K562 (cell line): ENCODE data around the gene PBX2. TPM values are rescaled to one million over a fixed set of nuclear protein-coding genes. Genes with fewer than 3 reads are reported as not detected.

Experiments used
- BCOR ChIP-seq: fragments of 450-650 bp; IDR thresholded peaks from 2 replicates; pipeline ENCODE4 v1.6.1; 2016
- CEBPG ChIP-seq, 3 experiments: fragments of 200-800 bp in 1 of 3; sonication (Bioruptor generic) in 1 of 3; sonication (generic) in 1 of 3; formaldehyde crosslinking in 1 of 3; IDR thresholded peaks in 2 of 3; conservative IDR thresholded peaks in 1 of 3; 2 replicates each; pipeline versions ENCODE4 v1.6.1 to v1.8.0; 2016 to 2022; ENCODE audit warnings: missing compliant biosample characterization in 2 of 3, missing genetic modification characterization in 2 of 3, mild to moderate bottlenecking in 1 of 3, missing genetic modification reagents in 1 of 3
- HDAC6 ChIP-seq: IDR thresholded peaks from 2 replicates; pipeline ENCODE4 v1.6.1; 2012; ENCODE audit warnings: low read depth, mild to moderate bottlenecking, control low read depth, inconsistent platforms, low read length, moderate library complexity
- MAFG ChIP-seq: fragments of 450-650 bp; conservative IDR thresholded peaks from 2 replicates; pipeline ENCODE4 v1.6.1; 2016; ENCODE audit warnings: missing genetic modification characterization, missing compliant biosample characterization
- TRIM25 ChIP-seq: fragments of 450-650 bp; IDR thresholded peaks from 2 replicates; pipeline ENCODE4 v1.7.0; 2016; ENCODE audit warnings: borderline replicate concordance
- U2AF2 ChIP-seq: fragments of 200-400 bp; formaldehyde crosslinking; optimal IDR thresholded peaks from 2 replicates; pipeline ENCODE3; 2017; ENCODE audit warnings: low read depth, mild to moderate bottlenecking, low read length
- YY1 ChIP-seq, 3 experiments: IDR thresholded peaks; 2 replicates each; pipeline ENCODE4 v1.6.1; 2011; ENCODE audit warnings: low read length in 2 of 3, mild to moderate bottlenecking in 2 of 3, moderate library complexity in 2 of 3, borderline replicate concordance in 1 of 3, control low read depth in 1 of 3, low read depth in 1 of 3; ENCODE audit not compliant: insufficient read depth in 3 of 3, insufficient replicate concordance in 2 of 3, control insufficient read depth in 1 of 3, insufficient read length in 1 of 3; ENCODE audit errors: extremely low read depth in 1 of 3
- polyA plus RNA-seq, 8 experiments: library from polyadenylated mRNA; depleted of rRNA in 4 of 8; stranded (reverse) in 5 of 8; unstranded in 3 of 8; fragments of >200 nt; fragmentation: Nextera tagmentation in 2 of 8; fragmentation: Illumina TruSeq in 1 of 8; extraction: Ambion mirVana in 2 of 8; extraction: Trizol in 1 of 8; gene quantifications; 2 replicates each; pipeline versions ENCODE4 v1.2.1 to v1.2.3, GENCODE V29; 2011 to 2014; ENCODE audit warnings: inconsistent platforms in 1 of 8, missing spikeins in 1 of 8
- total RNA-seq, 7 experiments: library from RNA; depleted of rRNA in 6 of 7; stranded (reverse); fragments of >200 nt in 6 of 7; fragmentation: Illumina TruSeq in 2 of 7; extraction: Trizol in 2 of 7; gene quantifications; 2 replicates each; pipeline versions ENCODE4 v1.2.1 to v1.2.3, GENCODE V29; 2011 to 2021; ENCODE audit warnings: low replicate concordance in 1 of 7
- TF ChIP-seq, protein P1 (sequence below): fragments of 450-650 bp; IDR thresholded peaks from 2 replicates; pipeline ENCODE4 v1.6.1; 2017; ENCODE audit warnings: antibody characterized with exemption, mild to moderate bottlenecking
- TF ChIP-seq, protein P2 (sequence below), 2 experiments: fragments of 450-650 bp; IDR thresholded peaks; 2 replicates each; pipeline ENCODE4 v1.6.1; 2016; ENCODE audit warnings: mild to moderate bottlenecking in 2 of 2, borderline replicate concordance in 1 of 2, low read depth in 1 of 2, moderate library complexity in 1 of 2

PBX2 gene
- total and polyA plus RNA-seq, 9 of the 15 experiments (the other 6 are each of a cell fraction or from before 2014, with no cell fraction given): 1.9 to 134 (median 62.5) TPM

GRCh38 chr6:32178547-32179440, 11.2 kb downstream of the PBX2 start (continued):
- TF ChIP-seq TRIM25: 0 out of 2 replicates have a peak, but pooled peaks have one; percentile 69
- TF ChIP-seq BCOR: no peak
- TF ChIP-seq, protein P1, sequence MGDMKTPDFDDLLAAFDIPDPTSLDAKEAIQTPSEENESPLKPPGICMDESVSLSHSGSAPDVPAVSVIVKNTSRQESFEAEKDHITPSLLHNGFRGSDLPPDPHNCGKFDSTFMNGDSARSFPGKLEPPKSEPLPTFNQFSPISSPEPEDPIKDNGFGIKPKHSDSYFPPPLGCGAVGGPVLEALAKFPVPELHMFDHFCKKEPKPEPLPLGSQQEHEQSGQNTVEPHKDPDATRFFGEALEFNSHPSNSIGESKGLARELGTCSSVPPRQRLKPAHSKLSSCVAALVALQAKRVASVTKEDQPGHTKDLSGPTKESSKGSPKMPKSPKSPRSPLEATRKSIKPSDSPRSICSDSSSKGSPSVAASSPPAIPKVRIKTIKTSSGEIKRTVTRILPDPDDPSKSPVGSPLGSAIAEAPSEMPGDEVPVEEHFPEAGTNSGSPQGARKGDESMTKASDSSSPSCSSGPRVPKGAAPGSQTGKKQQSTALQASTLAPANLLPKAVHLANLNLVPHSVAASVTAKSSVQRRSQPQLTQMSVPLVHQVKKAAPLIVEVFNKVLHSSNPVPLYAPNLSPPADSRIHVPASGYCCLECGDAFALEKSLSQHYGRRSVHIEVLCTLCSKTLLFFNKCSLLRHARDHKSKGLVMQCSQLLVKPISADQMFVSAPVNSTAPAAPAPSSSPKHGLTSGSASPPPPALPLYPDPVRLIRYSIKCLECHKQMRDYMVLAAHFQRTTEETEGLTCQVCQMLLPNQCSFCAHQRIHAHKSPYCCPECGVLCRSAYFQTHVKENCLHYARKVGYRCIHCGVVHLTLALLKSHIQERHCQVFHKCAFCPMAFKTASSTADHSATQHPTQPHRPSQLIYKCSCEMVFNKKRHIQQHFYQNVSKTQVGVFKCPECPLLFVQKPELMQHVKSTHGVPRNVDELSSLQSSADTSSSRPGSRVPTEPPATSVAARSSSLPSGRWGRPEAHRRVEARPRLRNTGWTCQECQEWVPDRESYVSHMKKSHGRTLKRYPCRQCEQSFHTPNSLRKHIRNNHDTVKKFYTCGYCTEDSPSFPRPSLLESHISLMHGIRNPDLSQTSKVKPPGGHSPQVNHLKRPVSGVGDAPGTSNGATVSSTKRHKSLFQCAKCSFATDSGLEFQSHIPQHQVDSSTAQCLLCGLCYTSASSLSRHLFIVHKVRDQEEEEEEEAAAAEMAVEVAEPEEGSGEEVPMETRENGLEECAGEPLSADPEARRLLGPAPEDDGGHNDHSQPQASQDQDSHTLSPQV: no peak
- no peak for TF ChIP-seq CEBPG (CRISPR knock-in tag; IDR thresholded peaks at IDR 0.05)
- TF ChIP-seq CEBPG (tag; conservative IDR thresholded peaks at IDR 0.05 in 1 of 2, IDR thresholded peaks at IDR 0.05 in 1 of 2): no peak
- no peak for TF ChIP-seq MAFG (tag)
- no peak for TF ChIP-seq HDAC6
- TF ChIP-seq U2AF2: no peak
- TF ChIP-seq YY1 (IDR thresholded peaks at IDR 0.05; ENCODE audit: borderline replicate concordance in 1 of 3, control insufficient read depth in 1 of 3, extremely low read depth in 1 of 3, insufficient read depth in 3 of 3, insufficient read length in 1 of 3, insufficient replicate concordance in 2 of 3, low read depth in 1 of 3, low read length in 2 of 3): peak in 1 of 3 experiments; percentile 16
- TF ChIP-seq, protein P2, sequence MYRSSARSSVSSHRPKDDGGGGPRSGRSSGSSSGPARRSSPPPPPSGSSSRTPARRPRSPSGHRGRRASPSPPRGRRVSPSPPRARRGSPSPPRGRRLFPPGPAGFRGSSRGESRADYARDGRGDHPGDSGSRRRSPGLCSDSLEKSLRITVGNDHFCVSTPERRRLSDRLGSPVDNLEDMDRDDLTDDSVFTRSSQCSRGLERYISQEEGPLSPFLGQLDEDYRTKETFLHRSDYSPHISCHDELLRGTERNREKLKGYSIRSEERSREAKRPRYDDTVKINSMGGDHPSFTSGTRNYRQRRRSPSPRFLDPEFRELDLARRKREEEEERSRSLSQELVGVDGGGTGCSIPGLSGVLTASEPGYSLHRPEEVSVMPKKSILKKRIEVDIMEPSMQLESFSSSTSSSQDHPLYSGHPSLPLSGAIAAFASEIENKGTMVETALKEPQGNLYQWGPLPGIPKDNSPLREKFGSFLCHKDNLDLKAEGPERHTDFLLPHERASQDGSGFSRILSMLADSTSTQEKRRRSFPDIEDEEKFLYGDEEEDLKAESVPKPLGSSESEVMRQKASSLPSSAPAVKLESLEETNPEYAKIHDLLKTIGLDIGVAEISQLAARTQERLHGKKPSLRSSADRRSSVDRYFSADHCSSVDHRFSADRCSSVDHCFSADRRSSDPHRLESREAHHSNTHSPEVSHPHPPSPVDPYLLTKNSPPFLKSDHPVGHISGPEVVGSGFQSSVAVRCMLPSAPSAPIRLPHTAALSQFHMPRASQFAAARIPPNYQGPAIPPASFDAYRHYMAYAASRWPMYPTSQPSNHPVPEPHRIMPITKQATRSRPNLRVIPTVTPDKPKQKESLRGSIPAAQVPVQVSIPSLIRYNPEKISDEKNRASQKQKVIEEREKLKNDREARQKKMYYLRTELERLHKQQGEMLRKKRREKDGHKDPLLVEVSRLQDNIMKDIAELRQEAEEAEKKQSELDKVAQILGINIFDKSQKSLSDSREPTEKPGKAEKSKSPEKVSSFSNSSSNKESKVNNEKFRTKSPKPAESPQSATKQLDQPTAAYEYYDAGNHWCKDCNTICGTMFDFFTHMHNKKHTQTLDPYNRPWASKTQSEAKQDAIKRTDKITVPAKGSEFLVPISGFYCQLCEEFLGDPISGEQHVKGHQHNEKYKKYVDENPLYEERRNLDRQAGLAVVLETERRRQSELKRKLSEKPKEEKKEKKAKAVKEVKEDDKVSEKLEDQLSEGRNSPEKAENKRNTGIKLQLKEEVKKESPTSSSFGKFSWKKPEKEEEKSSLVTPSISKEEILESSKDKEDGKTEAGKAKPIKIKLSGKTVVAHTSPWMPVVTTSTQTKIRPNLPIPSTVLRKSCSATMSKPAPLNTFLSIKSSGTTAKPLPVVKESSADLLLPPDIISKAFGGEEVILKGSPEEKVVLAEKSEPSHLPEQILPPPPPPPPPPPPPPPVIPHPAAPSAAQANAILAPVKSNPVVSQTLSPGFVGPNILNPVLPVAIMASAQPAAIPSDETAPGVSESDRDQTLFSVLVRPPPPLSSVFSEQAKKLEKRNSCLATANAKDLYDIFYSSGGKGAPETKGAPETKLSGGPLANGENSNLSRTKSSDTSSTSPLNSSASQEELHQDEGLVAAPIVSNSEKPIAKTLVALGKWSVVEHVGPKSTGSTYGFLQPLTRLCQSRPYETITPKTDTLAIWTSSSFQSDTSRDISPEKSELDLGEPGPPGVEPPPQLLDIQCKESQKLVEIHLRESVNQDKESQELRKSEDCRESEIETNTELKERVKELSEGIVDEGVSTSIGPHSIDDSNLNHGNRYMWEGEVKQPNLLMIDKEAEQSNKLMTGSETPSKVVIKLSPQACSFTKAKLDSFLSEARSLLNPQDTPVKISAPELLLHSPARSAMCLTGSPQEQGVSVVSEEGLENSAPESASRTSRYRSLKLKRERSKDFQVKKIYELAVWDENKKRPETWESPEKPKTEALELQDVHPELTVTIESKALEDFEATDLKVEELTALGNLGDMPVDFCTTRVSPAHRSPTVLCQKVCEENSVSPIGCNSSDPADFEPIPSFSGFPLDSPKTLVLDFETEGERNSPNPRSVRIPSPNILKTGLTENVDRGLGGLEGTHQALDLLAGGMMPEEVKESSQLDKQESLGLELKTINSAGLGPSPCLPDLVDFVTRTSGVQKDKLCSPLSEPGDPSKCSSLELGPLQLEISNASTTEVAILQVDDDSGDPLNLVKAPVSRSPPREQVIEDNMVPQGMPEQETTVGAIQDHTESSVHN (IDR thresholded peaks at IDR 0.05; ENCODE audit: borderline replicate concordance in 1 of 2, low read depth in 1 of 2): no peak
